ENCODE measurements around the gene TMLHE.

GRCh38 chrX:155662282-155662681 is 49.5 kb upstream of the TMLHE start:
- TF ChIP-seq EHMT2 (IDR thresholded peaks at IDR 0.05; ENCODE audit: borderline replicate concordance, low read depth, low read length) (no peak), ZBTB1 (CRISPR knock-in tag; IDR thresholded peaks at IDR 0.05; ENCODE audit: borderline replicate concordance) (no peak), EZH2 (conservative IDR thresholded peaks at IDR 0.05; ENCODE audit: low read depth, low read length) (no peak), ARHGAP35 (CRISPR knock-in tag; IDR thresholded peaks at IDR 0.05; ENCODE audit: borderline replicate concordance) (no peak), ZNF687 (CRISPR knock-in tag; IDR thresholded peaks at IDR 0.05) (no peak)
